ENCODE measurements around the gene VASP. TPM values are rescaled to one million over a fixed set of nuclear protein-coding genes. Genes with fewer than 3 reads are reported as not detected.

The VASP gene
- total and polyA plus RNA-seq, 2 of the 13 experiments (the other 11 are each of a cell fraction or from before 2014, with no cell fraction given), result 41.8 to 67.1 TPM

- no peak for TF ChIP-seq KIAA2018 (CRISPR knock-in tag; IDR thresholded peaks at IDR 0.05; ENCODE audit: borderline replicate concordance)
- TF ChIP-seq CENPT (CRISPR knock-in tag; IDR thresholded peaks at IDR 0.05; ENCODE audit: low read depth), result no peak
- TF ChIP-seq ZSCAN25 (CRISPR knock-in tag; IDR thresholded peaks at IDR 0.05), result no peak
- peak; percentile 83 for TF ChIP-seq TEAD3 (CRISPR knock-in tag; optimal IDR thresholded peaks at IDR 0.05; ENCODE audit: borderline replicate concordance)
- peak; percentile 64; the same call in 1 of the 2 replicates for TF ChIP-seq BORCS8-MEF2B (CRISPR knock-in tag; IDR thresholded peaks at IDR 0.05)
- peak; percentile 35; the same call in 1 of the 2 replicates for TF ChIP-seq ZNF263 (CRISPR knock-in tag; IDR thresholded peaks at IDR 0.05)
- no peak for TF ChIP-seq TBX2 (CRISPR knock-in tag; IDR thresholded peaks at IDR 0.05; ENCODE audit: borderline replicate concordance)
- no peak for TF ChIP-seq TFAP4 (IDR thresholded peaks at IDR 0.05; ENCODE audit: borderline replicate concordance, low read depth)
- no peak for TF ChIP-seq ZFAT (CRISPR knock-in tag; conservative IDR thresholded peaks at IDR 0.05)
- no peak for TF ChIP-seq ZNF451 (CRISPR knock-in tag; IDR thresholded peaks at IDR 0.05)
- no peak; the same call in 1 of the 2 replicates for TF ChIP-seq ZFX (CRISPR knock-in tag; IDR thresholded peaks at IDR 0.05; ENCODE audit: low read depth)
- no peak for TF ChIP-seq HNRNPH1 (optimal IDR thresholded peaks at IDR 0.05; ENCODE audit: low read depth, low read length)
- peak; percentile 39; the same call in 1 of the 2 replicates for TF ChIP-seq HNF4A (CRISPR knock-in tag; IDR thresholded peaks at IDR 0.05)
- TF ChIP-seq NAIF1 (CRISPR knock-in tag; IDR thresholded peaks at IDR 0.05; ENCODE audit: borderline replicate concordance), result no peak
- 0 out of 2 replicates have a peak, but pooled peaks have one; percentile 25 for TF ChIP-seq ZNF124 (CRISPR knock-in tag; IDR thresholded peaks at IDR 0.05)
- TF ChIP-seq ZNF644 (CRISPR knock-in tag; IDR thresholded peaks at IDR 0.05; ENCODE audit: low read depth), result no peak
- no peak for TF ChIP-seq ZNF432 (CRISPR knock-in tag; IDR thresholded peaks at IDR 0.05; ENCODE audit: borderline replicate concordance)
- TF ChIP-seq ATRX (CRISPR knock-in tag; IDR thresholded peaks at IDR 0.05; ENCODE audit: borderline replicate concordance), result no peak
- no peak for TF ChIP-seq THYN1 (CRISPR knock-in tag; IDR thresholded peaks at IDR 0.05; ENCODE audit: borderline replicate concordance, low read depth)
- no peak for TF ChIP-seq SATB2 (CRISPR knock-in tag; IDR thresholded peaks at IDR 0.05)
- TF ChIP-seq HMG20A (CRISPR knock-in tag; IDR thresholded peaks at IDR 0.05; ENCODE audit: borderline replicate concordance), result no peak
- no peak for TF ChIP-seq ZNF883 (CRISPR knock-in tag; IDR thresholded peaks at IDR 0.05; ENCODE audit: not compliant biosample characterization)
Measured at GRCh38 chr19:45506989-45507871, at the start of gene VASP (continued).
